DMS153 treated with DMSO at 0.1 percent for 48 hours (cell line): Measurements from ENCODE around the gene SULT4A1.
"Not testable (repeated sequence)": the region's sequence is repeated elsewhere in the genome, so short reads cannot be mapped to it uniquely, and the experiment has no call there.

Experiments used
- DNase-seq: peaks from one replicate; lab custom pipeline; 2025; ENCODE audit not compliant: unreplicated experiment; lab: John Stamatoyannopoulos, UW

Gene SULT4A1

GRCh38 chr22:43887391-43887790, 25.1 kb upstream of the SULT4A1 start:
- no peak for DNase-seq

- no peak for DNase-seq
These were observed 23.9 kb upstream of the SULT4A1 start for GRCh38 chr22:43886231-43886630.

GRCh38 chr22:43885786-43886185, 23.5 kb upstream of the SULT4A1 start:
- DNase-seq, result no peak

- no peak for DNase-seq
These were observed 23.0 kb upstream of the SULT4A1 start for GRCh38 chr22:43885319-43885671.

- DNase-seq, result no peak
These were observed 22.4 kb upstream of the SULT4A1 start for GRCh38 chr22:43884600-43885318.

- DNase-seq, result no peak
These were observed 21.6 kb upstream of the SULT4A1 start for GRCh38 chr22:43883719-43884415.

- peak; percentile 77 for DNase-seq
These were observed 20.8 kb upstream of the SULT4A1 start for GRCh38 chr22:43883012-43883661.

GRCh38 chr22:43882122-43882767, 19.9 kb upstream of the SULT4A1 start:
- DNase-seq, result no peak

- no peak for DNase-seq
These were observed 19.1 kb upstream of the SULT4A1 start for GRCh38 chr22:43881091-43882061.

GRCh38 chr22:43880541-43880991, 18.3 kb upstream of the SULT4A1 start:
- no peak for DNase-seq

- no peak for DNase-seq
These were observed 17.7 kb upstream of the SULT4A1 start for GRCh38 chr22:43879901-43880540.

- DNase-seq, result no peak
These were observed 16.7 kb upstream of the SULT4A1 start for GRCh38 chr22:43878831-43879550.

GRCh38 chr22:43878079-43878795, 15.9 kb upstream of the SULT4A1 start:
- no peak for DNase-seq

- no peak for DNase-seq
These were observed 14.7 kb upstream of the SULT4A1 start for GRCh38 chr22:43876866-43877509.

- no peak for DNase-seq
These were observed 7.5 kb upstream of the SULT4A1 start for GRCh38 chr22:43869799-43870198.

- DNase-seq, result not testable (repeated sequence)
These were observed 6.7 kb upstream of the SULT4A1 start for GRCh38 chr22:43869001-43869400.

GRCh38 chr22:43867839-43868635, 5.7 kb upstream of the SULT4A1 start:
- no peak for DNase-seq

GRCh38 chr22:43862882-43863202, 529 bp upstream of the SULT4A1 start:
- no peak for DNase-seq
